ENCODE results near the gene F2.

- no peak for TF ChIP-seq ZFX (IDR thresholded peaks at IDR 0.05)
- TF ChIP-seq MAX (IDR thresholded peaks at IDR 0.05), result no peak
- TF ChIP-seq CTCF (IDR thresholded peaks at IDR 0.05 in 2 of 3, conservative IDR thresholded peaks at IDR 0.05 in 1 of 3; ENCODE audit: borderline replicate concordance in 1 of 3, insufficient read depth in 1 of 3, low read depth in 2 of 3, low read length in 2 of 3), result no peak
- TF ChIP-seq TCF7L2 (IDR thresholded peaks at IDR 0.05; ENCODE audit: borderline replicate concordance, extremely low read depth, insufficient read depth, insufficient read length), result no peak
These were observed 7.7 kb upstream of the F2 start for GRCh38 chr11:46711303-46711702.
